ENCODE results near the gene CENPL.

- TF ChIP-seq, protein P1, sequence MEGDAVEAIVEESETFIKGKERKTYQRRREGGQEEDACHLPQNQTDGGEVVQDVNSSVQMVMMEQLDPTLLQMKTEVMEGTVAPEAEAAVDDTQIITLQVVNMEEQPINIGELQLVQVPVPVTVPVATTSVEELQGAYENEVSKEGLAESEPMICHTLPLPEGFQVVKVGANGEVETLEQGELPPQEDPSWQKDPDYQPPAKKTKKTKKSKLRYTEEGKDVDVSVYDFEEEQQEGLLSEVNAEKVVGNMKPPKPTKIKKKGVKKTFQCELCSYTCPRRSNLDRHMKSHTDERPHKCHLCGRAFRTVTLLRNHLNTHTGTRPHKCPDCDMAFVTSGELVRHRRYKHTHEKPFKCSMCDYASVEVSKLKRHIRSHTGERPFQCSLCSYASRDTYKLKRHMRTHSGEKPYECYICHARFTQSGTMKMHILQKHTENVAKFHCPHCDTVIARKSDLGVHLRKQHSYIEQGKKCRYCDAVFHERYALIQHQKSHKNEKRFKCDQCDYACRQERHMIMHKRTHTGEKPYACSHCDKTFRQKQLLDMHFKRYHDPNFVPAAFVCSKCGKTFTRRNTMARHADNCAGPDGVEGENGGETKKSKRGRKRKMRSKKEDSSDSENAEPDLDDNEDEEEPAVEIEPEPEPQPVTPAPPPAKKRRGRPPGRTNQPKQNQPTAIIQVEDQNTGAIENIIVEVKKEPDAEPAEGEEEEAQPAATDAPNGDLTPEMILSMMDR (IDR thresholded peaks at IDR 0.05): no peak
- TF ChIP-seq POLR2A (IDR thresholded peaks at IDR 0.05): no peak
Observed at GRCh38 chr1:173864179-173864867, 39.6 kb upstream of the CENPL start.

All from Peyer's patch (tissue), 4 donors.